ENCODE data around the gene SLC6A6. TPM values are rescaled to one million over a fixed set of nuclear protein-coding genes. Genes with fewer than 3 reads are reported as not detected.

SLC6A6 gene
- total RNA-seq, 2 experiments from 2014 or later, result 43.4 to 48.8 TPM

GRCh38 chr3:14369675-14370669 lies 32.4 kb upstream of the SLC6A6 start:
- Mint-ChIP-seq H3K4me3 (no peak overlapping the region), H3K27ac (no peak overlapping the region), H3K27me3 (no peaks in the 10 kb centered on the region), H3K36me3 (ENCODE audit: low read depth) (no peaks in the 10 kb centered on the region), H3K9me3 (no peaks in the 10 kb centered on the region), H3K4me1 (ENCODE audit: low read depth) (no peaks in the 10 kb centered on the region)
- no peak for TF ChIP-seq CTCF (IDR thresholded peaks at IDR 0.05)
- ChIA-PET POLR2A (no interaction called here), CTCF (no interaction called here)
- ATAC-seq (no peak), DNase-seq (no peak)
- intact Hi-C loops (cut with micrococcal nuclease), result no loop called here

GRCh38 chr3:14370720-14371572 lies 31.5 kb upstream of the SLC6A6 start:
- DNase-seq, result no peak
- POLR2A ChIA-PET, result no interaction called here
- Mint-ChIP-seq H3K36me3 (ENCODE audit: low read depth) (no peaks in the 10 kb centered on the region), H3K27me3 (no peaks in the 10 kb centered on the region), H3K4me1 (ENCODE audit: low read depth) (no peaks in the 10 kb centered on the region), H3K9me3 (no peaks in the 10 kb centered on the region), H3K4me3 (no peak overlapping the region), H3K27ac (no peak overlapping the region)
- CTCF ChIA-PET, result no interaction called here
- no peak for ATAC-seq
- intact Hi-C loops (cut with micrococcal nuclease), result no loop called here
- no peak for TF ChIP-seq CTCF (IDR thresholded peaks at IDR 0.05)

GRCh38 chr3:14371573-14372474 lies 30.6 kb upstream of the SLC6A6 start:
- no peak for TF ChIP-seq CTCF (IDR thresholded peaks at IDR 0.05)
- Mint-ChIP-seq H3K27me3 (no peaks in the 10 kb centered on the region), H3K36me3 (ENCODE audit: low read depth) (no peaks in the 10 kb centered on the region), H3K4me1 (ENCODE audit: low read depth) (no peaks in the 10 kb centered on the region), H3K9me3 (no peaks in the 10 kb centered on the region), H3K4me3 (no peak overlapping the region), H3K27ac (no peak overlapping the region)
- ATAC-seq, result peak; percentile 34
- POLR2A ChIA-PET, result no interaction called here
- CTCF ChIA-PET, result no interaction called here
- DNase-seq, result peak; percentile 11
- intact Hi-C loops (cut with micrococcal nuclease), result no loop called here

- H3K36me3 Mint-ChIP-seq (ENCODE audit: low read depth), result no peaks in the 10 kb centered on the region
- CTCF ChIA-PET, result no interaction called here
- no peaks in the 10 kb centered on the region for H3K9me3 Mint-ChIP-seq
- POLR2A ChIA-PET, result no interaction called here
- DNase-seq, result no peak
- H3K27ac Mint-ChIP-seq, result no peak overlapping the region
- no peak for TF ChIP-seq CTCF (IDR thresholded peaks at IDR 0.05)
- ATAC-seq, result no peak
- H3K4me3 Mint-ChIP-seq, result no peak overlapping the region
- no peaks in the 10 kb centered on the region for H3K27me3 Mint-ChIP-seq
- intact Hi-C loops (cut with micrococcal nuclease), result no loop called here
- H3K4me1 Mint-ChIP-seq (ENCODE audit: low read depth), result peaks cover 4% of the 10 kb centered on the region
Observed at GRCh38 chr3:14372587-14372986, 29.8 kb upstream of the SLC6A6 start.
